HepG2 (cell line): ENCODE results near the gene TMEM145.

Experiments used
- AGO1 ChIP-seq: fragments of 200-400 bp; formaldehyde crosslinking; IDR thresholded peaks from 2 replicates; pipeline ENCODE4 v1.6.1; 2017; ENCODE audit warnings: mild to moderate bottlenecking, low read depth, low read length, moderate library complexity; ENCODE audit not compliant: poor library complexity, severe bottlenecking
- CTCF ChIP-seq: sonication (generic); formaldehyde crosslinking; IDR thresholded peaks from 2 replicates; pipeline ENCODE4 v1.5.0; 2020; ENCODE audit warnings: mild to moderate bottlenecking, missing genetic modification reagents, moderate library complexity
- FOXM1 ChIP-seq: sonication (generic); formaldehyde crosslinking; IDR thresholded peaks from 2 replicates; pipeline ENCODE4 v1.5.0; 2020; ENCODE audit warnings: missing genetic modification reagents
- JUNB ChIP-seq: sonication (generic); formaldehyde crosslinking; IDR thresholded peaks from 2 replicates; pipeline ENCODE4 v1.8.0; 2022; ENCODE audit warnings: missing genetic modification reagents, mild to moderate bottlenecking, borderline replicate concordance
- RFX5 ChIP-seq: IDR thresholded peaks from 2 replicates; pipeline ENCODE4 v1.6.1; 2011; ENCODE audit warnings: low read depth, low read length, improper control_type of control experiment
- SALL2 ChIP-seq: sonication (generic); formaldehyde crosslinking; IDR thresholded peaks from 2 replicates; pipeline ENCODE4 v1.8.1; 2023; ENCODE audit warnings: mild to moderate bottlenecking, missing genetic modification reagents, inconsistent platforms
- ZNF281 ChIP-seq: sonication (generic); formaldehyde crosslinking; IDR thresholded peaks from 2 replicates; pipeline ENCODE4 v1.4.0; 2020; ENCODE audit warnings: missing genetic modification reagents, borderline replicate concordance

GRCh38 chr19:42362342-42362741 is 49.2 kb downstream of the TMEM145 start:
- TF ChIP-seq CTCF (CRISPR knock-in tag) (no peak), RFX5 (no peak), ZNF281 (CRISPR knock-in tag) (no peak), AGO1 (no peak), FOXM1 (CRISPR knock-in tag) (no peak), SALL2 (CRISPR knock-in tag) (no peak), JUNB (CRISPR knock-in tag) (no peak)
